PC-9 (cell line): ENCODE measurements around the gene KCTD16.

ENCODE experiments used
- EZH2 ChIP-seq: fragments of 200-600 bp; sonication (generic); IDR thresholded peaks from 2 replicates; pipeline ENCODE4 v1.8.0; 2017; ENCODE audit warnings: antibody characterized with exemption, low read depth
- TF ChIP-seq, protein P1 (sequence below): fragments of 200-600 bp; sonication (generic); conservative IDR thresholded peaks from 2 replicates; pipeline ENCODE4 v1.6.1; 2017; ENCODE audit warnings: mixed run types, antibody characterized with exemption, mild to moderate bottlenecking, moderate library complexity

- TF ChIP-seq, protein P1, sequence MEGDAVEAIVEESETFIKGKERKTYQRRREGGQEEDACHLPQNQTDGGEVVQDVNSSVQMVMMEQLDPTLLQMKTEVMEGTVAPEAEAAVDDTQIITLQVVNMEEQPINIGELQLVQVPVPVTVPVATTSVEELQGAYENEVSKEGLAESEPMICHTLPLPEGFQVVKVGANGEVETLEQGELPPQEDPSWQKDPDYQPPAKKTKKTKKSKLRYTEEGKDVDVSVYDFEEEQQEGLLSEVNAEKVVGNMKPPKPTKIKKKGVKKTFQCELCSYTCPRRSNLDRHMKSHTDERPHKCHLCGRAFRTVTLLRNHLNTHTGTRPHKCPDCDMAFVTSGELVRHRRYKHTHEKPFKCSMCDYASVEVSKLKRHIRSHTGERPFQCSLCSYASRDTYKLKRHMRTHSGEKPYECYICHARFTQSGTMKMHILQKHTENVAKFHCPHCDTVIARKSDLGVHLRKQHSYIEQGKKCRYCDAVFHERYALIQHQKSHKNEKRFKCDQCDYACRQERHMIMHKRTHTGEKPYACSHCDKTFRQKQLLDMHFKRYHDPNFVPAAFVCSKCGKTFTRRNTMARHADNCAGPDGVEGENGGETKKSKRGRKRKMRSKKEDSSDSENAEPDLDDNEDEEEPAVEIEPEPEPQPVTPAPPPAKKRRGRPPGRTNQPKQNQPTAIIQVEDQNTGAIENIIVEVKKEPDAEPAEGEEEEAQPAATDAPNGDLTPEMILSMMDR = no peak
- no peak for TF ChIP-seq EZH2
These were observed 48.0 kb upstream of the KCTD16 start for GRCh38 chr5:144122641-144123040.
